Measurements from ENCODE around the gene DSG2. TPM values are rescaled to one million over a fixed set of nuclear protein-coding genes. Genes with fewer than 3 reads are reported as not detected.

DSG2 gene
- total RNA-seq, 2 experiments from 2014 or later: 0.11 to 0.14 TPM

GRCh38 chr18:31533236-31533635 lies 35.3 kb downstream of the DSG2 start:
- no peak overlapping the region for H3K4me3 Mint-ChIP-seq
- TF ChIP-seq, protein P1, sequence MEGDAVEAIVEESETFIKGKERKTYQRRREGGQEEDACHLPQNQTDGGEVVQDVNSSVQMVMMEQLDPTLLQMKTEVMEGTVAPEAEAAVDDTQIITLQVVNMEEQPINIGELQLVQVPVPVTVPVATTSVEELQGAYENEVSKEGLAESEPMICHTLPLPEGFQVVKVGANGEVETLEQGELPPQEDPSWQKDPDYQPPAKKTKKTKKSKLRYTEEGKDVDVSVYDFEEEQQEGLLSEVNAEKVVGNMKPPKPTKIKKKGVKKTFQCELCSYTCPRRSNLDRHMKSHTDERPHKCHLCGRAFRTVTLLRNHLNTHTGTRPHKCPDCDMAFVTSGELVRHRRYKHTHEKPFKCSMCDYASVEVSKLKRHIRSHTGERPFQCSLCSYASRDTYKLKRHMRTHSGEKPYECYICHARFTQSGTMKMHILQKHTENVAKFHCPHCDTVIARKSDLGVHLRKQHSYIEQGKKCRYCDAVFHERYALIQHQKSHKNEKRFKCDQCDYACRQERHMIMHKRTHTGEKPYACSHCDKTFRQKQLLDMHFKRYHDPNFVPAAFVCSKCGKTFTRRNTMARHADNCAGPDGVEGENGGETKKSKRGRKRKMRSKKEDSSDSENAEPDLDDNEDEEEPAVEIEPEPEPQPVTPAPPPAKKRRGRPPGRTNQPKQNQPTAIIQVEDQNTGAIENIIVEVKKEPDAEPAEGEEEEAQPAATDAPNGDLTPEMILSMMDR (IDR thresholded peaks at IDR 0.05): no peak
- no peaks in the 10 kb centered on the region for H3K36me3 ChIP-seq (ENCODE audit: insufficient read depth, low read length)

DNA sequence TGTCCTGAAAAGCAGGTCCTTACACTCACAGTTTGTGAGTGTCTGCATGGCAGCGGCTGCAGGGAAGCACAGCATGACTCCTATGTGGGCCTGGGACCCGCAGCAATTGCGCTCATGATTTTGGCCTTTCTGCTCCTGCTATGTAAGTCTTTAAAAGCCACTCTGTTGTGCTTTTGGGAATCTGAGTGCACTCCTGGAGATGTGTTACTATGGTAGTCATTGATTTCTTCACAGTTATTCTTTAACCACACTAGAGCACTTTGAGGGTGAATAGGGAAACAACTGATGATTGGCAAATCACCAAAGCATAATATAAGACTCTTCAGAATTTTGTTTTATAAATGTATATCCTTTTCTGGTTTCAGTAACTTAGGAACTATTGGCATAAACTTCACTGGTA lies 40.9 kb downstream of the DSG2 start:
- ChIA-PET POLR2A (no interaction called here), CTCF (no interaction called here)
- Histone ChIP-seq H3K36me3 (ENCODE audit: insufficient read depth, low read length) (no peaks in the 10 kb centered on the region), H3K27ac (ENCODE audit: low read depth in 1 of 2, low read length in 2 of 2) (no peak overlapping the region), H3K27me3 (ENCODE audit: control insufficient read depth in 1 of 2, insufficient read depth in 2 of 2, low read length in 2 of 2) (no peaks in the 10 kb centered on the region), H3K4me3 (ENCODE audit: low read length) (no peak overlapping the region), H3K4me1 (ENCODE audit: insufficient read depth, low read length) (no peaks in the 10 kb centered on the region), H3K9me3 (ENCODE audit: control insufficient read depth in 1 of 2, insufficient read depth in 1 of 2, low read length in 2 of 2) (no peaks in the 10 kb centered on the region)
- Mint-ChIP-seq H3K9me3 (no peaks in the 10 kb centered on the region), H3K27ac (no peak overlapping the region), H3K27me3 (no peaks in the 10 kb centered on the region), H3K4me1 (ENCODE audit: low read depth) (no peaks in the 10 kb centered on the region), H3K4me3 (no peak overlapping the region), H3K36me3 (ENCODE audit: low read depth) (no peaks in the 10 kb centered on the region)
- TF ChIP-seq, protein P1 (IDR thresholded peaks at IDR 0.05): no peak
- ATAC-seq (ENCODE audit: poor library complexity) (no peak), DNase-seq (no peak)
- intact Hi-C loops (cut with DNase I, micrococcal nuclease): no loop called here

More at GRCh38 chr18:31533236-31533635, 35.3 kb downstream of the DSG2 start:
- Mint-ChIP-seq H3K4me1 (ENCODE audit: low read depth) (no peaks in the 10 kb centered on the region), H3K36me3 (ENCODE audit: low read depth) (no peaks in the 10 kb centered on the region), H3K9me3 (no peaks in the 10 kb centered on the region), H3K27ac (no peak overlapping the region), H3K27me3 (no peaks in the 10 kb centered on the region)
- Histone ChIP-seq H3K4me3 (ENCODE audit: low read length) (no peak overlapping the region), H3K27ac (ENCODE audit: low read depth in 1 of 2, low read length in 2 of 2) (no peak overlapping the region), H3K27me3 (ENCODE audit: control insufficient read depth in 1 of 2, insufficient read depth in 2 of 2, low read length in 2 of 2) (no peaks in the 10 kb centered on the region), H3K9me3 (ENCODE audit: control insufficient read depth in 1 of 2, insufficient read depth in 1 of 2, low read length in 2 of 2) (no peaks in the 10 kb centered on the region), H3K4me1 (ENCODE audit: insufficient read depth, low read length) (no peaks in the 10 kb centered on the region)
- POLR2A ChIA-PET: no interaction called here
- intact Hi-C loops (cut with DNase I, micrococcal nuclease): no loop called here
- ATAC-seq (ENCODE audit: poor library complexity) (no peak), DNase-seq (no peak)
- CTCF ChIA-PET: no interaction called here

DNA sequence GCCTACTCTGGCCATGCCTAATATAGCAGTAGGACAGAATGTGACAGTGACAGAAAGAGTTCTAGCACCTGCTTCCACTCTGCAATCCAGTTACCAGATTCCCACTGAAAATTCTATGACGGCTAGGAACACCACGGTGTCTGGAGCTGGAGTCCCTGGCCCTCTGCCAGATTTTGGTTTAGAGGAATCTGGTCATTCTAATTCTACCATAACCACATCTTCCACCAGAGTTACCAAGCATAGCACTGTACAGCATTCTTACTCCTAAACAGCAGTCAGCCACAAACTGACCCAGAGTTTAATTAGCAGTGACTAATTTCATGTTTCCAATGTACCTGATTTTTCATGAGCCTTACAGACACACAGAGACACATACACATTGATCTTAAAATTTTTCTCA lies 48.5 kb downstream of the DSG2 start:
- no peak for ATAC-seq (ENCODE audit: poor library complexity)
- no peak overlapping the region for H3K27ac ChIP-seq (ENCODE audit: low read depth in 1 of 2, low read length in 2 of 2)
- intact Hi-C loops (cut with DNase I, micrococcal nuclease): no loop called here
- H3K27me3 ChIP-seq (ENCODE audit: control insufficient read depth in 1 of 2, insufficient read depth in 2 of 2, low read length in 2 of 2): no peaks in the 10 kb centered on the region
- H3K4me1 ChIP-seq (ENCODE audit: insufficient read depth, low read length): no peaks in the 10 kb centered on the region
- CTCF ChIA-PET: no interaction called here
- DNase-seq: no peak
- H3K36me3 ChIP-seq (ENCODE audit: insufficient read depth, low read length): no peaks in the 10 kb centered on the region
- no peaks in the 10 kb centered on the region for H3K9me3 ChIP-seq (ENCODE audit: control insufficient read depth in 1 of 2, insufficient read depth in 1 of 2, low read length in 2 of 2)
- Mint-ChIP-seq H3K9me3 (no peaks in the 10 kb centered on the region), H3K4me3 (no peak overlapping the region), H3K27me3 (no peaks in the 10 kb centered on the region), H3K4me1 (ENCODE audit: low read depth) (no peaks in the 10 kb centered on the region), H3K27ac (no peak overlapping the region), H3K36me3 (ENCODE audit: low read depth) (no peaks in the 10 kb centered on the region)
- TF ChIP-seq, protein P1 (IDR thresholded peaks at IDR 0.05): no peak
- POLR2A ChIA-PET: no interaction called here
- no peak overlapping the region for H3K4me3 ChIP-seq (ENCODE audit: low read length)

Data from CD4-positive, alpha-beta T cell (primary cell).